Psoas muscle (tissue), 8 donors: ENCODE measurements around the gene QRICH2. TPM values are rescaled to one million over a fixed set of nuclear protein-coding genes. Genes with fewer than 3 reads are reported as not detected.

Experiments
- ATAC-seq, 4 donors: fragments of 200-7000 bp; cut with Tn5 transposase; one replicate each; pipeline ENCODE4 v1.9.1; 2020; ENCODE audit warnings: moderate library complexity in 3 of 4, mild to moderate bottlenecking in 2 of 4
- DNase-seq, 2 donors: peaks; one replicate each; pipeline ENCODE4 v3.0.0-alpha.2; 2020
- H3K27ac ChIP-seq: fragments of 200-600 bp; one replicate; pipeline ENCODE4 v1.8.0; 2022
- H3K27me3 ChIP-seq, 3 donors: fragments of 200-600 bp in 1 of 3; one replicate each; pipeline versions ENCODE4 v1.6.1 to v1.8.0; 2013 to 2022; ENCODE audit warnings: low read length in 2 of 3, mild to moderate bottlenecking in 2 of 3, moderate library complexity in 1 of 3; ENCODE audit not compliant: insufficient read depth in 3 of 3
- H3K36me3 ChIP-seq, 2 donors: fragments of 200-600 bp in 1 of 2; one replicate each; pipeline versions ENCODE4 v1.6.1 to v1.8.0; 2013 to 2022; ENCODE audit warnings: low read depth in 1 of 2, mild to moderate bottlenecking in 1 of 2, moderate library complexity in 1 of 2; ENCODE audit not compliant: insufficient read depth in 1 of 2
- H3K4me1 ChIP-seq: fragments of 200-600 bp; one replicate; pipeline ENCODE4 v1.8.0; 2022
- H3K4me3 ChIP-seq: fragments of 200-600 bp; one replicate; pipeline ENCODE4 v1.8.0; 2022; ENCODE audit warnings: mild to moderate bottlenecking
- H3K9me3 ChIP-seq: fragments of 200-600 bp; one replicate; pipeline ENCODE4 v1.8.0; 2022
- CTCF ChIP-seq: fragments of 200-600 bp; IDR thresholded peaks from one replicate; pipeline ENCODE4 v1.8.0; 2022; ENCODE audit warnings: antibody characterized with exemption
- WGBS, 3 donors: extraction: QIAGEN DNeasy Blood & Tissue Kit; methylation state at CpG; one replicate each; pipeline versions ENCODE4 v1.1.6 to v1.1.7; 2013; 5-methylcytosine and 5-hydroxymethylcytosine counted together
- intact Hi-C, 2 donors: fragments of 100-400 bp; cut with DNase I; formaldehyde crosslinking; loops; one replicate each; pipeline versions ENCODE4 v1.11.0 to v1.14.2; 2022
- polyA plus RNA-seq, 3 donors: library from polyadenylated mRNA; stranded (reverse); fragments of 200-250 nt; gene quantifications; one replicate each; pipeline ENCODE4 v1.2.3, GENCODE V29; 2013
- total RNA-seq, 4 donors: library from RNA; stranded (reverse); fragmentation: NEBNext Ultra II Directional in 2 of 4; extraction: Animal tissue kit (Norgen Biotek cat#: 25700) in 2 of 4; gene quantifications; one replicate each; pipeline versions ENCODE4 v1.2.1 to v1.2.4, GENCODE V29; 2021 to 2023
- donor health status: healthy with polysubstance abuse.
- donor health status: DM: no; HTN: no; CAD: no; lungs with moderate emphysema.
- donor health status: Bipolar disorder and iron deficiency.
- donor health status: healthy.
- donor health status: DM: yes; HTN: yes; CAD: no.
- donor health status: DM: no; HTN: no; CAD: no.
- donor health status: DM: no; HTN: no; CAD: no.
- donor health status: DM: yes; HTN: yes; CAD: no.

The QRICH2 gene
- total and polyA plus RNA-seq, 7 donors: 0.69 to 1.5 (median 1.1) TPM

- Histone ChIP-seq H3K27me3 (no peaks in the 10 kb centered on the region), H3K36me3 (peaks cover 5 to 11% of the 10 kb centered on the region in 2 donors), H3K4me1 (peaks cover 64% of the 10 kb centered on the region), H3K4me3 (peak overlapping the region; percentile 47), H3K9me3 (no peaks in the 10 kb centered on the region), H3K27ac (peak overlapping the region; percentile 94)
- peak; percentile 34 to 74 for DNase-seq
- intact Hi-C loops: loop anchor here in 1 of 2 donors (5.0 kb wide), 1 partner anchor 80 kb away; no protein-coding TSS in a partner anchor
- no peak for TF ChIP-seq CTCF
- ATAC-seq: peak; percentile 1 to 7 (median 2)
- WGBS, 3 donors: 20 to 31% (median 21%) methylated on average over 33 to 38 of the region's 38 CpGs
Observed at GRCh38 chr17:76271669-76272540, 36.2 kb downstream of the QRICH2 start.

GRCh38 chr17:76270770-76271668, 37.1 kb downstream of the QRICH2 start:
- peak; percentile 14 to 65 (median 30) for ATAC-seq
- 61 to 74% (median 63%) methylated on average over 14 of the region's 14 CpGs for WGBS, 3 donors
- Histone ChIP-seq H3K4me3 (peak overlapping the region; percentile 47), H3K9me3 (no peaks in the 10 kb centered on the region), H3K27ac (peak overlapping the region; percentile 94), H3K27me3 (no peaks in the 10 kb centered on the region), H3K36me3 (peaks cover 5 to 11% of the 10 kb centered on the region in 2 donors), H3K4me1 (peaks cover 64% of the 10 kb centered on the region)
- intact Hi-C loops: loop anchor here in 1 of 2 donors (5.0 kb wide), 1 partner anchor 79 kb away; no protein-coding TSS in a partner anchor
- TF ChIP-seq CTCF: no peak
- peak in 1 of 2 donors; percentile 65 for DNase-seq

DNA sequence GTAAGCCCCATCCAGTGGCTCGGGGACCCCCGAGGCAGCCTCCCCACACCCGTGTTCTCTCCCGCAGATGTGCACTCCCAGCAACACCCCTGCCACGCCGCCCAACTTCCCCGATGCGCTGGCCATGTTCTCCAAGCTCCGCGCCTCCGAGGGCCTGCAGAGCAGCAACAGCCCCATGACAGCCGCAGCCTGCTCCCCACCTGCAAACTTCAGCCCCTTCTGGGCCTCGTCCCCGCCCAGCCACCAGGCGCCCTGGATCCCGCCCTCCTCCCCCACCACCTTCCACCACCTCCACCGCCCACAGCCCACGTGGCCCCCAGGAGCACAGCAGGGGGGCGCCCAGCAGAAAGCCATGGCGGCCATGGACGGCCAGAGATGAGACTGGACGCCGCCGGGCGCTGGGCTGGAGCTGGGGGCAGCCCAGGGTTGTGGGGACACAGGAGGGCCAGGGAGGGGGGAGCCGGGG, 37.9 kb downstream of the QRICH2 start:
- DNase-seq: peak in 1 of 2 donors; percentile 66

More for the DNA sequence above, 37.9 kb downstream of the QRICH2 start:
- no peaks in the 10 kb centered on the region for H3K27me3 ChIP-seq
- H3K27ac ChIP-seq: peak overlapping the region; percentile 94
- no peaks in the 10 kb centered on the region for H3K9me3 ChIP-seq
- peaks cover 64% of the 10 kb centered on the region for H3K4me1 ChIP-seq
- H3K36me3 ChIP-seq: peaks cover 5 to 11% of the 10 kb centered on the region in 2 donors
- intact Hi-C loops: loop anchor here in 1 of 2 donors (5.0 kb wide), 1 partner anchor 78 kb away; no protein-coding TSS in a partner anchor
- no peak for ATAC-seq
- H3K4me3 ChIP-seq: peak overlapping the region; percentile 86
- TF ChIP-seq CTCF: no peak
- WGBS, 3 donors: 84 to 89% (median 85%) methylated on average over 22 to 26 of the region's 26 CpGs
